Measurements from ENCODE around the gene TPTE. TPM values are rescaled to one million over a fixed set of nuclear protein-coding genes. Genes with fewer than 3 reads are reported as not detected.
"Not testable (repeated sequence)": the region's sequence is repeated elsewhere in the genome, so short reads cannot be mapped to it uniquely, and the experiment has no call there.

TPTE gene
- total and polyA plus RNA-seq, 9 of the 15 experiments (the other 6 are each of a cell fraction or from before 2014, with no cell fraction given) = 0.59 to 4.4 (median 2.4) TPM

DNA sequence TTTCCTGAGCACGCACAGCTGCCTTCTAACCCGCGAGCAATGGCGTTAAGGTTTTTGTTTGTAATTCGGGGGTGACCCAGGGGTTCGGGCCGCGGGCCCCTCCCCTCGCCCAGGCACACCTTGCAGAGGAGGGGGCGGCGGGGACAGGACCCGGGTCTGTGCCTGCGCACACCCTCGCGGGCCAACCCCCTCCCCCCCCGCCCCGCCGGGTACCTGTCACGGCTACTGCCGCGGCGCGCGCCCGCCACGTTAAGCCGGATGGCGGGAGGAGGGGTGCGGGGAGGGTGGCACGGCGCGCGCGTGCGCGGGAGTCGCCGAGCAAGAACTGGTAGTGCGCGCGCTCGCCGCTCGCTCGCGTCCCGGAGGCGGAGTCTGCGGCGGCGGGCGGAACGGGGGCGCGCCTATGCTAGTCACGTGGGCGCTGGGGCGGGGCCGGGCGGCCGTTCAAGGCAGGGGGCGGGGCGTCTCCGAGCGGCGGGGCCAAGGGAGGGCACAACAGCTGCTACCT lies at the start of gene TPTE (continued):
- TF ChIP-seq AFF4 (CRISPR knock-in tag; IDR thresholded peaks at IDR 0.05) (no peak), U2AF1 (optimal IDR thresholded peaks at IDR 0.05; ENCODE audit: low read depth, low read length) (no peak), CAMTA2 (CRISPR knock-in tag; conservative IDR thresholded peaks at IDR 0.05) (no peak), FOSL1 (tag; conservative IDR thresholded peaks at IDR 0.05) (no peak), CREM (IDR thresholded peaks at IDR 0.05; ENCODE audit: low read depth) (no peak), PHF8 (IDR thresholded peaks at IDR 0.05; ENCODE audit: borderline replicate concordance, low read length) (no peak)

- in situ Hi-C loops (cut with MboI); BruUV-seq (replicated peaks); H3K9me1 ChIP-seq (ENCODE audit: control insufficient read depth, insufficient read depth, low read length); H3K4me3 ChIP-seq; H3K9ac ChIP-seq (ENCODE audit: insufficient read depth in 1 of 2, low read depth in 2 of 2, low read length in 2 of 2); FAIRE-seq; POLR2A ChIA-PET; H3K79me2 ChIP-seq (ENCODE audit: control insufficient read depth, insufficient read depth, low read length); H3K27ac ChIP-seq (ENCODE audit: extremely low read depth, low read depth, low read length); intact Hi-C loops (cut with micrococcal nuclease); H3K4me1 ChIP-seq (replicated peaks in 1 of 2; ENCODE audit: control insufficient read depth in 2 of 2, insufficient read depth in 2 of 2, low read length in 2 of 2); H4K20me1 ChIP-seq (replicated peaks; ENCODE audit: control insufficient read depth, insufficient read depth, low read length); H3K4me2 ChIP-seq (ENCODE audit: insufficient read depth, low read length); H3K27me3 ChIP-seq (ENCODE audit: control insufficient read depth in 2 of 2, insufficient read depth in 2 of 2, low read length in 2 of 2); CTCF ChIA-PET (ENCODE audit: low intra/inter-chr PET ratio); H2AFZ ChIP-seq (ENCODE audit: low read depth, low read length); H3K9me3 ChIP-seq (replicated peaks; ENCODE audit: control insufficient read depth, insufficient read depth, low read depth, low read length); H3K36me3 ChIP-seq (ENCODE audit: control insufficient read depth, insufficient read depth, low read length); DNase-seq (ENCODE audit: extremely low read depth in 1 of 4, low spot score in 3 of 4); ATAC-seq: not testable (repeated sequence)
Observed at GRCh38 chr21:10471999-10472398, 49.4 kb upstream of the TPTE start.

GRCh38 chr21:10477794-10478193 lies 43.6 kb upstream of the TPTE start:
- peak; percentile 36; the same call in 2 of the 3 replicates for ATAC-seq
- H3K4me2 ChIP-seq (ENCODE audit: insufficient read depth, low read length); DNase-seq (ENCODE audit: extremely low read depth in 1 of 4, low spot score in 3 of 4); H3K9me3 ChIP-seq (replicated peaks; ENCODE audit: control insufficient read depth, insufficient read depth, low read depth, low read length); FAIRE-seq; H3K27ac ChIP-seq (ENCODE audit: extremely low read depth, low read depth, low read length); H3K27me3 ChIP-seq (ENCODE audit: control insufficient read depth in 2 of 2, insufficient read depth in 2 of 2, low read length in 2 of 2); H3K9me1 ChIP-seq (ENCODE audit: control insufficient read depth, insufficient read depth, low read length); H2AFZ ChIP-seq (ENCODE audit: low read depth, low read length); BruUV-seq (replicated peaks); H3K4me3 ChIP-seq; intact Hi-C loops (cut with micrococcal nuclease); H3K4me1 ChIP-seq (replicated peaks in 1 of 2; ENCODE audit: control insufficient read depth in 2 of 2, insufficient read depth in 2 of 2, low read length in 2 of 2); CTCF ChIA-PET (ENCODE audit: low intra/inter-chr PET ratio); POLR2A ChIA-PET; H3K79me2 ChIP-seq (ENCODE audit: control insufficient read depth, insufficient read depth, low read length); H4K20me1 ChIP-seq (replicated peaks; ENCODE audit: control insufficient read depth, insufficient read depth, low read length); in situ Hi-C loops (cut with MboI); H3K36me3 ChIP-seq (ENCODE audit: control insufficient read depth, insufficient read depth, low read length); H3K9ac ChIP-seq (ENCODE audit: insufficient read depth in 1 of 2, low read depth in 2 of 2, low read length in 2 of 2): not testable (repeated sequence)
- 11% methylated on average over 6 of the region's 7 CpGs for WGBS (ENCODE audit: insufficient coverage, low coverage, missing lambda C conversion rate)

All from K562 (cell line).